GM12801 (cell line): ENCODE measurements around the gene CXCR6.

Source experiments
- CTCF ChIP-seq: IDR thresholded peaks from one replicate; pipeline ENCODE4 v1.5.1; 2011; ENCODE audit warnings: control low read depth; ENCODE audit not compliant: insufficient read length; ENCODE audit errors: extremely low read depth

Gene CXCR6

GRCh38 chr3:45992821-45993221 lies 49.6 kb downstream of the CXCR6 start:
- no peak for TF ChIP-seq CTCF

GRCh38 chr3:45993421-45994027 lies 50.3 kb downstream of the CXCR6 start:
- TF ChIP-seq CTCF, result no peak

- no peak for TF ChIP-seq CTCF
Measured at GRCh38 chr3:45994419-45995235, 51.4 kb downstream of the CXCR6 start.

GRCh38 chr3:45995236-45996192 lies 52.2 kb downstream of the CXCR6 start, which contains the start of gene FYCO1:
Gene FYCO1, minus strand, starts transcription at chr3:45995824. Its CDS starts 10,914 bp downstream, at chr3:45984910.
- TF ChIP-seq CTCF, result no peak

GRCh38 chr3:45997942-45998341 lies 54.7 kb downstream of the CXCR6 start:
- TF ChIP-seq CTCF, result no peak
